Activated CD4-positive, alpha-beta T cell treated with anti-CD3 and anti-CD28 coated beads, Interleukin-2, amount 50 U/mL, for 24 hours (primary cell): ENCODE measurements around the gene TFAP2A.

ENCODE experiments used
- DNase-seq, 2 donors: peaks; one replicate each; pipeline ENCODE4 v3.0.0-alpha.2; 2020; ENCODE audit warnings: low read depth in 1 of 2, low spot score in 1 of 2

TFAP2A gene

GRCh38 chr6:10413262-10413849 is 1.5 kb downstream of the TFAP2A start:
- DNase-seq, result no peak

- DNase-seq, result no peak
Measured at GRCh38 chr6:10412461-10413261, 2.2 kb downstream of the TFAP2A start.

DNA sequence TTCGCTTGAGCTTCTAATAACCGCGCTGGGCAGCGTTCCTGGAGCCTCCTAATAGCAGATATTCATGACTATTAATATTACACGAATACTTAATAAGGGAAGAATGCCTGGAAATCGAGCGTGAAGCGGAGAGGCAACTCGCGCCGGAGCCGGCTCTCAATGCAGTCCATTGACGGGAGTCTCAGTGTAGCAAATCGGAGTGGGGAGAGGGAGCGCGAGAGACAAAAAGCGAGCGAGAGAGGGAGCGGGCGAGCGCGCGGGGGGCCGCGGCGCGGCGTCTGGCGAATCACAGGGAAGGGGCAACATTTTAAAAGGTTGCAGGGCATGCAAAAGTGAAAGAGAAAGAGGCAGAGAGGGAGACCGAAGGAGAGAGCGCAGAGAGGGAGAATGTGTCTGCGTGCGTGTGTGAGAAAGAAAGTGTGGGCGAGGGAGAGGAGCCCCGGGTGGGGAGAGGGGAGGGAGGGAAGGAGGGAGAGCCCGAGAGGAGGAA is 2.9 kb downstream of the TFAP2A start:
- DNase-seq, result peak in 1 of 2 donors; percentile 36

DNA sequence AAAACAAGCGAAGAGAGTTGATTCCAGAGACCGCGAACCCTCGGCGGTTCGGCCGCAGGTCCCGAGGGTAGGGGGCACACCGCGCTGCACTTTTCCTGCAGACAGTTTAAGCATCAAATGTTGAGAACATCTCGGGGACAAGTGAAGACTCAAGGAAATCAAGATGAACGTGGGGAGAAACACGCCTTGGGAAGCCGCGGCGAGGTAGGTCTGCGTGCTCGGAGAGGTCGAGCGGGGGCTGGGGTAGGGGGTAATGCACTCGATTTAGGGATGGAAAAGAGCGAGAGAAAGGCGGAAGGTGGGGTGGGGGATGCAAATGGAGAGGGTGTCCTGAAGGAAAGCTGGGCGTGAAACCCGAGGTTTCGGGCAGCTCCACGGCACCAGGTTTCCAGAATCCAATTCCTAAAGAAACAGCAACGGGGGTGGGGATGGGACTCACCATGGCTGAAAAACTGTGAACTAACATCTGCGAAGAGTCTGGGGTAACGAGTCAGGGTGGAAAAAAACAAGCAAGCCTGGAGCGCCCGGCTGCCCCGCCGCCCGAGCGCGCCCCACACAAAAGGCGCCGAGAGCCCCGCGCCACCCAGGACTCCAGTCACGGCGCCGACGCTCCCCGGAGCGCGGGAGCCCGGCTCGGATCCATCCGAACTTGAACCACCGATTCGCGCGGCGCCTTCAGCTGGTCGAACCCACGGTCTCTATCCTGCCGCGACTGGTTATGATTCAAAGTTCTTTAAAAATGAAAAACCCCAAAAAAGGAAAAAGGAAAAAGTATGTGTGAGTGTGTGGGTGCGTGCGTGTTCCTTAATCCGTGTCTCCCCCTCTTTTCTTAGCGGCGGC is 3.5 kb downstream of the TFAP2A start:
- no peak for DNase-seq

DNA sequence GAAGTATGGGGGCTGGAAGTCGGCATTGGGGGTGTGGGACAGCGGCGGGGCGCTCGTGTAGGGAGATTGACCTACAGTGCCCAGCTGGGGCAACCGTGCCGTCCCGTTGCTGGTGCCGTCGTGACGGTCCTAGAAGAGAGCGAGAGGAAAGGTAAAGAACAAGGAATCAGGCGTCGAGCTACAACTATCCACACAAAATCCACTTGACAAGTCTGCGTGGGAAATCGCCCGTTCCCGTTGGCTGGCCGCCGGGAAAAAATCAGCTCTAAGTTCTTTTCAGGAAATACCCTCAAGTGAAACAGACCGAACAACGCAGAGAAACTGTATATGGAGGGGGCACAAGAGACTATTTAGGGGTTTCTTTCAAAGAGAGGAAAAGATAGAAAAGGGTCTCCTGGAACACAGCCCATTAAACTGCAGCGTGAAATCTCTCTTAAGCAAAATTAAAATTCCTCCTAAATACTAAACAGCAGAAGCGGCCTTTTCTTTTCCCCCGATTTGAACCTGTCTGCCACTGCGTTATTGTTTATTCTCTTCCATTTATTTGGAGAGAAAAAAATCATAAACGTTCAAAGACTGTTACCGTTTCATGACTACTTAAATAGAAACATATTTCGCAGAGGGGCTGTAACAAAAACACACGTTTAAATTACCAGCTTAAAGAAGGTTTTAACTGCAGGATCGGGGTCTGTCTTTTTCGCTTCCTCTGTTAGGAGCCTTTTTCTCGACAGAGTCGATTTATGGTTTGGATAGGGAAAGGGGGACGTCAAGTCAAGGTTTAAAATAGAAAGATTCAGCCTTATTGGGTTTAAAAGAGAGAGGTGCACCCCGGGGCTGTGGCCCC is 4.4 kb downstream of the TFAP2A start:
- DNase-seq, result no peak

DNA sequence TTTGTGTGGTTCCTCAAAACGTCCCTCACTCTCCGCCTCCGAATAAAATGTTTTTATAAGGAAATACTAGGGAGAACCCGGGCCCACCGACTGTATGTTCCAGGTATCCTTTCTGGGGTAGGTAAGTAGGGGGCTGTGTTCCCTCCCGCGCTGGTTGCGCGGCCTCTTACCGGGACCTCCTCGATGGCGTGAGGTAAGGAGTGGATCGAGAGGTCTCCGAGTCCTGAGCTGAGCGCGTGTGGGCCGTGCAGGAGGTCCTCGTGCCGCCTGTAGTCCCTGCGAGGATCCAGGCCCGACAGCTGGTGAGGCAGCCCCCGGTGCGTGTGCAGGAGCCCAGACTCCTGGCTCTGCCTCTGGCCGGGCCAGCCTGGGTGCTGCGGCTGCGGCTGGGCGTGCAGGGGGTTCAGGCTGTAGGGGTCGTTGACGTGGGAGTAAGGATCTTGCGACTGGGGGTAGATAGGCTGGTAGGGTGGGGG is 5.1 kb downstream of the TFAP2A start:
- no peak for DNase-seq

GRCh38 chr6:10409233-10409721 is 5.6 kb downstream of the TFAP2A start:
- no peak for DNase-seq

GRCh38 chr6:10408457-10408856 is 6.4 kb downstream of the TFAP2A start:
- no peak for DNase-seq

DNA sequence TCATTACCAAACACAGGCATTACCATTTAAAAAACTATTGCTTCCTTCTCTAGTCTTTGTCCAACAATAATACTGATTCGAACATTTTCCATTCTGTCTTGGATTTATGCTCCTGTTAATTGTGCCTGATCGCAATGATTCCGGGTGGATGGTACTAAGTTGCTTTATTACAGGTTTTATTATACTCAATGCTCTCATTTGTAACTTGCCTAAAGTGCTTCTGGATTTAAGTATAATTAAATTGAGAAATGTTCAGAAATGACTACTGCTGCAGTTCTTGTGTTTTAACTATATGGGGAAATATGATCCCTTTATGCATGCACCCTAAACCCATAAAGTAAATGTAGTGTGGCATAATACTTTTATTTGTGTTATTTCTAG is 7.2 kb downstream of the TFAP2A start:
- no peak for DNase-seq

- no peak for DNase-seq
Measured at GRCh38 chr6:10407018-10407673, 7.7 kb downstream of the TFAP2A start.

DNA sequence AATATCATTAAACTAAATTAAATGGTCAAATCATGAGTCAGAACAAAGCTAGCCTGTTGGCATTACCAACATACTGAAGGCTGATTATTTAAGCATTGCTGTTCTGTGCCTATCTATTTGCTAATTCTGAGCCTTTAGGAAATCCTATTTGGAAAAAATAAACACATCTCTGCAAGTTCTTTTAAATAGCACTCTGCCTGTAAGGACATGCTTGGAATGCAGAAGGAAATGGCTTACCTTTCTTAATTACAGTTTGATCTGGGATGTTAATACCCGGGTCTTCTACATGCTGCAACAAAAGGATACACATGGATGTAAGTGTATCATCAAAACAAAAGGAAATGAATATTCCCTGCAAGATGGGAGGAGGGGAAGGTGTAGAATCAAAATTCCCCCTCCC is 8.3 kb downstream of the TFAP2A start:
- no peak for DNase-seq

DNA sequence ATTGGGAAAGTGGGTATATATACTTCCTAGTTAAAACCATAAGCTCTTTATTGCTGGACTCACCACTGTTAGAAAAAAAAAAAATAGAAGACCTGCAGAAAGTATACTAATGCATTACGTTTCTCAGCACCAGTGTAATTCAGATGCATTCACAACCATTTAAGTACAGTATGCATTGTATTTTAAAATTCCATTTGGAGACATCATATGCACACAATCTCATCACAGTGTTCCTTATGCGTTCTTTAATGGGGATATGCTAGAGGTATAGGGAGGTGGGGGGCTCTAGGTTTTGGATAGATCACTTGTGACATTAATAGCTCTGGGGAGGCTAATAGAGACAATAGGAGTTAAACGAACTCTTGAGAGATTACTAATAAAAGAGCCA is 9.4 kb downstream of the TFAP2A start:
- DNase-seq, result no peak

- no peak for DNase-seq
Measured at GRCh38 chr6:10404799-10405512, 9.9 kb downstream of the TFAP2A start.

DNA sequence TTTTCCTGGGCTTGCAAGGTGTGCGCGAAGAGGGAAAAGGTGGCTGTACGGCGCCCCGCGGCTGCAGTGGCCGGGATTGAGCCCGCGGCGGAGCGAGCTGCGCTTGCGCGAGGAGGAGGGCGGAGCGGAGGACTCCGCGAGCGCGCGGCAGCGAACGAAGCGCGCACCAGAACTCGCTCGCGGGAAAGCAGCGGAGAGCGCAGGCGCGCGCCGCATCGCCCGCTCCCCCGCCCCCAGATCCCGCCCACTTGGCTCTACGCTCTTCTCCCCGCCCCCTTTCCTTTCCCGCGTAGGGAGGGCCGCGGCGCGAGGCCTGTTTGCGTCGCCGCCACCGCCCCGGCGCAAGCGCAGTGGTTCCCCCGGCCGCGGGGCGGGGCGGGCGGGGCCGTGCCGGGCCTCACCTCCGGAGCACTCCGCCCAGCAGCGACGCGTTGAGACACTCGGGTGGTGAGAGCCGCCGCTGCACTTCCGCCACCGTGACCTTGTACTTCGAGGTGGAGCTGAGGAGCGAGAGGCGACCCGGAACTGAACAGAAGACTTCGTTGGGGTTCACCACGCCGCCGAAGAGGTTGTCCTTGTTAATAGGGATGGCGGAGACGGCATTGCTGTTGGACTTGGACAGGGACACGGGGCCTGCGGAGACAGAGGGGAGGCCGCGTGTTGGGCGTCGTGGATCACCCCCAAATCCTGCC is 10.6 kb downstream of the TFAP2A start:
- DNase-seq, result peak; percentile 64 to 84

DNA sequence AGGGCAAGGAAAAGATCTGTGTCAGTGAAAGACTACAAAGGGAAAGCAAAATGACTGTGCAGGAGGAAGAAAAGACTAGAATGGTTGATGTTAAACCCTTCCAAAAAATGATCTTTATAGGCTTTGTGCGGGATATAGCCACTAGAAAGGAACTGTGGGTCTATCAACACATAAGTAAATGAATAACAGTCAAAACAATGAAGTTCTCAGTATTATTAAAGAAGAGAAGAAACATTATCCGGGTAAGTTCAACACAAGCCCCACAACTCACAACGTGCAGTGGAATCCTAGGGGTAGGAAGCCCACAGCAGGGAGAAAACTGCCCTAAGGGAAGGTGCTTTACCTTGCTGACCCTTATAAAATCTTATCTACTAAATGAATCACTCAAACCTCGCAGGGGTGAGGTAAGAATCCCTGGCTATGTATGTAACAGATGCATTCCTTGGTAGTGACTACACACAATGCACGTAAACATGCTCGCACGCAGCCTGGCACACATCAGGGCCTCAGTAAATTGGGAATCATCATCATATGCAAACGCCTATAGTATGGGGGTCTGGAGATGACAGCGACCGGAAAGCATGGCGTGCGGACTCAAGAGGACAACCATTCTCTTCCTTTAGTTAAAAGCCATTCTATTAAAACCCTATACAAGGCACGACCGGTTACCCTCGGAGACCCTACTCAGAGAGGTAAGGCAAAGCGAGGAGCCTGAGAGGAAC is 11.3 kb downstream of the TFAP2A start:
- no peak for DNase-seq

DNA sequence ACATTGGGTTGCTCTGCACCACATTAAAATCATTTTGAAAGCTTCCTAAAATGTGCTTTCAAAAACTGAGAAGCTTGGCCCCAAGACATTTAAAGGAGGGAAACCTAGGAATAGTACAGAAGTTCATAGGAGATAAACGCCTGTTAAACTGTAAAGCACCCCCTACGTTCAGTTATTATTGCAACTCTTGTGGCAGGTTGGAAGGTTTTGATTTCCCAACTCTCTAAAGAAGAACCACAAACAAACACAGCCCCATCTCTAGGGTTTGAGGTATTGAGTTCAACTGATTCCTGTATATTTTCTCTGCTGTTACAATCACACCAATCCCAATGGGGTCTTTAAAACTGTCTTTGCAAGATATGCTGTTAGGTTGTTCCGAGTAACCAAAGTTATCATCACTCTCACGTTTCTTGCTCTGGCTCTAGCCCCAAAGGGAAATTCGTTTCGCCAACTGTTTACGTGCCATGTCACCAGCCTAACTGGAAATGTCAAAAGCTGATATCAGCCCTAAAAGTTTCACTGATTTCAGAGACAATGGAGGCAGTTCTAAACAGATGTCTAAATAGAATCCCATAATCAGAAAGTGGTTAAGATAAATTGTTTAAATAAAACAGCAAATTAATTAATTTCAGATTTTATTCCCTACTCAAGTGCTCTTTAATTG is 12.1 kb downstream of the TFAP2A start:
- DNase-seq, result no peak

DNA sequence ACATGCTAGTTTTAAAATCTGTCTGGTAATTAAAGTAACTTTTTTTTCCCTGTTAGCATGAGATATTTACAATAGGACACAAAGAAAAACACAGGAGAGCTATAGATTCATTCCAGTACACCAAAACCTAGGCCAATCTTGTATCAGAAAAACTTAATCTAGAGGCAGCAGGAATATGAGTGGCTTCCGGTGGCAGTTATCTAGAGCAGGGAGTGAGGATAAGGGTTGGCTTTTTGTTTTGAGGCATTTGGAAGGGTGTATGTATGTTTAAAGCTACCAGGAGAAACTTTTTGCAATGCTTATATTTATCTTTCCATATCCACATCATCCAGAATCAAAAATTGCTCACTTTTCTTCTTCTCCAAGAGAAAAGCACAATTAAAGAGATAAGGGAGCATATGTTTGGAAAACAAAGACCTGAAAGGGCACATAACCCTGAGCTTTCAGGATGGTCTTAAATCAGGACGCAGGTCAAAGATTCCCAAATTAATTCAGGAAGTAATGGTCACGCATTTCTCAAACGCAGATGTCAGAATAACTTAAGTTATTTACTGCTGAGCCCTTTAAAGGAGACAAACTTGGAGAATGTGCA is 13.1 kb downstream of the TFAP2A start:
- DNase-seq, result no peak
